ENCODE results near the gene STPG1. TPM values are rescaled to one million over a fixed set of nuclear protein-coding genes. Genes with fewer than 3 reads are reported as not detected.

Gene STPG1
- polyA plus RNA-seq, 3 donors, result 10.9 to 15.9 (median 13.4) TPM

- no peak for DNase-seq
Measured at GRCh38 chr1:24400065-24400464, 13.5 kb downstream of the STPG1 start.

GRCh38 chr1:24393892-24394291 lies 19.7 kb downstream of the STPG1 start:
- no peak for DNase-seq

- no peak for DNase-seq
Measured at GRCh38 chr1:24392982-24393650, 20.5 kb downstream of the STPG1 start.

- DNase-seq, result no peak
Measured at GRCh38 chr1:24392604-24392946, 21.0 kb downstream of the STPG1 start.

GRCh38 chr1:24391882-24392603 lies 21.5 kb downstream of the STPG1 start:
- DNase-seq, result peak; percentile 44

DNA sequence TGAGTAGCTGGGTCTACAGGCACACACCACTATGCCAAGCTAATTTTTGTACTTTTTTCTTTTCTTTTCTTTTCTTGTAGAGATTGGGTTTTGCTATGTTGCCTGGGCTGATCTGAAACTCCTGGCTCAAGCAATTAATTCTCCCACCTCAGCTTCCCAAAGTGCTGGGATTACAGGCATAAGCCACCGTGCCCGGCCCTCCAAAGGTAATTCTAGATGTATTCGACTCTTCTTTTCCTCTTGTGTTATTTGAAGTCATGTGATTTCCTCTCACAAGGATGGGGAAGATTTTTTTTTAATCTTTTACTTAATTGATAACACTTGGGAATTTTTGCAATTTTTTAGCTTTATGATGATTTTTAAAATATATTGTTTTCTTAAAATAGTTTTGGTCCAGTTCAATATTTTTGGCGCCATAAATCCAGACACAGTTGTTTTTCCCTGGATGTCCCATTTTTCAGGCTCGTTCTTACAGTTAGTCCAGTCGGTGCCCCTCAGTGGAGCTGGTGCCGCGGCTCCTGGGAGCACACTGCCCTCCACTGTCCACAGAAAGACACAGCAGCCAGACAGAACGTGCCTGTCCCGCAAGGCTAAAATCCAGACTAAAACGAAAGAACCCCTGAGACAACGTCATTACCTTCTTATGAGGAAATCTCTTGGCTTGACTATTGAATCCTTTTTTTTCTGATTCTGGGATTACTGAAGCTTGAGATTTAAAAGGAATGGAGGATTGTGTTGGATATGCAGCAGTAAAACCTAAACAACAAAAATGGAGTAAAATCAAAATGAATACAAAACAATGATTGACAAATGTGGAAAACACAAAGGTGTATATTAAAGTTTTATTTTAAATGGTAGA lies 22.4 kb downstream of the STPG1 start:
- DNase-seq, result peak; percentile 76

- no peak for DNase-seq
Measured at GRCh38 chr1:24389231-24389678, 24.3 kb downstream of the STPG1 start.

DNA sequence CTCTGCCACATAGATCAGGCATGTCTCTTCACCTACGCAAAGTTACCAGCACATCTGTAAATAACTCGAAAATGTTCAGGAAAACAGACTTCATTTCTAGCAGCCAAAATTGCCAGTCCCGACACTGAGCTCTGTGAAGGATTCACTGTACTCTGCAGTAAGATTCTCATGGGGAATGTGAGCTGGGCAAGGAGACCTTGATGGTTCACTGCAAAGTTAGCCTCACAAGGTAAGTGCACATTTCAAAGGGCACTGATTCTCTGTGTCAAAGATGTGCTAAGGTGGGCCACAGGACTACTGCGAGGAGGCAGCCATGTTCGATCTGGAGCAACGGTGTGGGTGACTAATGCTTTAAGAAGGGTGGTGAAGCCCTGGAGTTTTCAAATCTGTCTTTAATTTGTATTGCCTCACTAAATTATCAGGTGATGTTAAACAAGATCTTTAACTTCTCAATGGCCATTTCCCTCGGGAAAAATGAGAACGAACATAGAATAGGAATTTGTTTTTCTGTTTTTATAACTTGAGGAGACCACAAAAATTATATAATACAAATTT lies 25.2 kb downstream of the STPG1 start:
- DNase-seq, result no peak

DNA sequence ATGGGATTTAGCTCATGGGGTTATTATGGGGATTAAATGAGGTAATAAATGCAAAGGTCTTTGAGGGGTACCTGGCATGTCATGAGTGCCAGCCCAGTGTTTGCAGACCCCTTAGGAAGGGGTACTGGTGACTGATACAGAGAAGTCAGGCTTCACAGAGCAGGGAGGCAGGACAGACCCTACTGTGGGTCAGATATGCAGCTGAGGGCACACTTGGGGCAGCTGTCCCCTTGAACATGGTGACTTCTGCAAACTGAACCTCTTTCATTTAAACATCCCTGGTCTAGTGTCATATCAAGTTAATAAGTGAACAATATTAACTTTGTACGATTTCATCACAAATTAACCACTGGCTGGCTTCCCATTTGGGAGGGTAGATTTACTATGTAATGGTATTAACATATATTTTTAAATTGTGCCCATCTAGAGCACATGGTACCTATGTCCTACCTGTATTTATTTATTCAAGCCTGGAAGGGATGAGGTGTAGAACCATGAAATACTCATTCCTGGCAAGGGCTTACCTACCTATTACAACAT lies 25.9 kb downstream of the STPG1 start:
- DNase-seq, result no peak

- DNase-seq, result no peak
Measured at GRCh38 chr1:24386931-24387330, 26.7 kb downstream of the STPG1 start.

DNA sequence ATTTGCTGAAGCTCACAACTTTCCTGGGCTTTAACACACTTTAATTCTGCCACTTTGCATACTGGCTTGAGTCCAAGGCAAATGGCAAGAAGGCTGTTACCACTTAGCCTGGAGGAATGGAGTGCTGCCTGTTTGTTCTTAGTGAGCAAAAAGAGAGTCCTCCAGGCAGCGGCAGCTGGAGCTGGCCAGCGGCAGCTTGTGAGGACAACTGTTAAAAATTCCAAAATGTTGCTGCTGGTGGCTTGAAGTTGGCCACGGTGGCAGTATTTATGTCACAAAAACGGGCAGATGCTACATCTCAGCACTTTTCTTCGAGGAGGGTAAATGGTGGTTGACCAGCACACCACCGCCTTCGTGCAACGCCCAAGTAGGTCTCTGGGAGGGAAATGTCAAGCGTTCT lies 27.3 kb downstream of the STPG1 start:
- DNase-seq, result no peak

- DNase-seq, result no peak
Measured at GRCh38 chr1:24385160-24385940, 28.2 kb downstream of the STPG1 start.

- no peak for DNase-seq
Measured at GRCh38 chr1:24384251-24385090, 29.1 kb downstream of the STPG1 start.

- no peak for DNase-seq
Measured at GRCh38 chr1:24383381-24383940, 30.1 kb downstream of the STPG1 start.

DNA sequence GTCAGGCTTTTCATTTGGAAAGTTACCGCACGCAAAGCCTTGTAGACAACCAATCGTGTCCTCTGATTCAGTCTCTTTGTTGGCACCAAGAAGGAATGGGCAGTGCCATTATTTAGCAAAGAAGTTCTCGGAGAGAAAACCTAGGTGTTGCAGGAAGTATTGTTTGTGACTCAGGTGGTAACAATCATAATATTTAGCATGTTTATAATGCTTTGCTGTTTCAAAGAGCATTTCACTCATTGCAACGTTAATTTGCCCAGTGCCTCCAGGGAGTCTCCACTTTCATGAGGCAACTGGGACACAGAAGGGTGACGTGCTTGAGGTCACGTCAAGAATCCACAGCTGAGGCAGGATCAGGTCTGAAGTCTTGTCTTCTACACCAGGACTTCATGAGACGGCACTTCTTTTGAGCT lies 31.4 kb downstream of the STPG1 start:
- DNase-seq, result no peak

DNA sequence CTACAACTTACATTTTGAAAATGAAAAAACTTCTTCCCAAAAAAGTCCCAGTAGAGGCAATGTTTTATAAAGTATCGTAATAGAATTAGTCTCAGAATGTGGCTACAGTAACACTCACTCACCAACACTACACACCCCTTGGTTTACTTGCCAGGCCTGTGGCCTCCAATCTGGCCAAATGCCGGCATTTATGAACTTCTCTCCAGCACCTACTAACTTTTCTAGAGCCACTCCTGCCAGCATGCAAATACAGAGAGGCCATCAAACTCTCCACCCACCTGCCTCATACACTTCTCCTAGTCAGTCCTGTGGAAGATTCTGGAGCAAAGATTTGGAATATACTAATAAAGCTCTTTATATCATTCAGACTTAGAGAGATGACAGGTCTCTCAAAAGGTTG lies 32.3 kb downstream of the STPG1 start:
- DNase-seq, result no peak

GRCh38 chr1:24380508-24380907 lies 33.1 kb downstream of the STPG1 start:
- no peak for DNase-seq

- no peak for DNase-seq
Measured at GRCh38 chr1:24379733-24380315, 33.8 kb downstream of the STPG1 start.

Measured in renal pelvis (tissue), 4 donors.